ENCODE measurements around the gene SURF6.
"Not testable (repeated sequence)": the region's sequence is repeated elsewhere in the genome, so short reads cannot be mapped to it uniquely, and the experiment has no call there.

The SURF6 gene

GRCh38 chr9:133303266-133304157 lies 32.5 kb downstream of the SURF6 start:
- no peak for DNase-seq (ENCODE audit: low read depth, low spot score)

DNA sequence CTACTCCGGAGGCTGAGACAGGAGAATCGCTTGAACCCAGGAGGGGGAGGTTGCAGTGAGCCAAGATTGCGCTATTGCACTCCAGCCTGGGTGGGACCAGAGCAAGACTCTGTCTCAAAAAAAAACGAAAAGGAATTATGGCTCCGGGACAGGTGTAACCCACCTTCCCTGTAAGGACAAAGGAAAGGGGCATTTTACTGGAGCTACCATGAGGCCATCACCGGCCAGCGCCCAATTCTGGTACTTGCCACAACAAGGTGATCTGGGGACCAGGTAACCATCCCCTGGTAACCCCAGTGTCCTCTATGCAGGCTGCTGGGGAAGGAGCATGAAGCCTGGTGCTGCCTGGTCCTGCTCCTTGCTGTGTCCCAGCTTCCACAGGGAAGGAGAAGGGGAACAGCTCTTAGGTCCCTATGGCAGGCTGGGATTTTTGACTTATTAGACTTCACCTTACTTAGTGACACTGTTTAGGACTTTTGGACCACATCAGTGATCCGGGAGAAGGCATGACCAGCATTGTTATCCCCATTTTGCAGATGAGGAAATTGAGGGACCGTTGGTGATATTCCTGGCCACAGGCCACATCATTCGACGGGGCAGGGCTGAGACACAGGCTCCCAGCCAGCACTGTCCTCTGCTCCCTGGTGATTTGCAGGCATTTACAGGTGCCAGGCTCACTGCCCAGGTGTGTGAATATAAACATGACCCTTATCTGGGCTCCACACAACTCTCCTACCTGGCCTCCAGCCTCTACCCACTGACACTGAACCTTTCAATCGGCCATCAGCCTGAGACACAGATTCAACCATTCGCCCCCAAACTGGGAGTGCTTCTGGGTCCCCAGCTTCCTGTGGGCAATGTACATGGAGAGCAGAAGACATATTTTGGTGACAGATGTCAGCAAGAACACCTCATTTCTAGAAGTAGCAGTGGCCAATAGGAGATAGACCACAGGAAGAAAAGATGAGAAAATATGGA lies 34.4 kb downstream of the SURF6 start:
- DNase-seq (ENCODE audit: low read depth, low spot score): no peak
- no peak overlapping the region for H3K27ac ChIP-seq

More at GRCh38 chr9:133303266-133304157, 32.5 kb downstream of the SURF6 start:
- no peak overlapping the region for H3K27ac ChIP-seq

DNA sequence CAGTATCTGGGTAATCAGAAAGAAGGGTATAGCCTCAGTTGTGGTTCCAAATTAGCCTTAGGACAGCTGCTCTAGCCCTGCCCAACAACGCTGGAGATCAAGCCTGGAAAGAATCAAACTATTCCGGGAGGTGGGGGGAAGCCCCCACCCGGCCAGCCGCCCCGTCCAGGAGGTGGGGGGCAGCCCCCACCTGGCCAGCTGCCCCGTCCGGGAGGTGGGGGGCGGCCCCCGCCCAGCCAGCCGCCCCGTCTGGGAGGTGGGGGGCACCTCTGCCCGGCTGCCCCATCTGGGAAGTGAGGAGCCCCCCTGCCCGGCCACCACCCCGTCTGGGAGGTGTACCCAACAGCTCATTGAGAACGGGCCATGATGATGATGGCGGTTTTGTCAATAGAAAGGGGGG lies 36.0 kb downstream of the SURF6 start:
- not testable (repeated sequence) for H3K27ac ChIP-seq; DNase-seq (ENCODE audit: low read depth, low spot score)

- no peak overlapping the region for H3K27ac ChIP-seq
- DNase-seq (ENCODE audit: low read depth, low spot score): no peak
Measured at GRCh38 chr9:133294257-133294656, 41.7 kb downstream of the SURF6 start.

GRCh38 chr9:133290751-133291302 lies 45.2 kb downstream of the SURF6 start:
- H3K27ac ChIP-seq: no peak overlapping the region
- DNase-seq (ENCODE audit: low read depth, low spot score): no peak

GRCh38 chr9:133286523-133286922 lies 49.5 kb downstream of the SURF6 start:
- no peak for DNase-seq (ENCODE audit: low read depth, low spot score)
- H3K27ac ChIP-seq: no peak overlapping the region

GRCh38 chr9:133285252-133285775 lies 50.7 kb downstream of the SURF6 start:
- H3K27ac ChIP-seq: no peak overlapping the region
- no peak for DNase-seq (ENCODE audit: low read depth, low spot score)

DNA sequence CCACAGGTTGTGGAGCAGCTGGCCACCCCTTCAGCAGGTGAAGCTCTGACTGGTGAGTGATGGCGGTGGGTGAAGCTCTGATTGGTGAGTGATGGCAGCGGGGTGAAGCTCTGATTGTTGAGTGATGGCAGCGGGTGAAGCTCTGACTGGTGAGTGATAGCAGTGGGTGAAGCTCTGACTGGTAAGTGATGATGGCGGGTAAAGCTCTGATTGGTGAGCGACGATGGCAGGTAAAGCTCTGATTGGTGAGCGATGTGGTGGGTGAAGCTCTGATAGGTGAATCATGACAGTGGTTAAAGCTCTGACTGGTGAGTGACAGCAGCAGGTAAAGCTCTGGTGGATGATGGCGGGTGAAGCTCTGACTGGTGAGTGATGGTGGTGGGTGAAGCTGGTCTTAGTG lies 51.6 kb downstream of the SURF6 start:
- DNase-seq (ENCODE audit: low read depth, low spot score): no peak
- H3K27ac ChIP-seq: no peak overlapping the region

GRCh38 chr9:133283255-133284032 lies 52.5 kb downstream of the SURF6 start:
- DNase-seq (ENCODE audit: low read depth, low spot score): not testable (repeated sequence)

DNA sequence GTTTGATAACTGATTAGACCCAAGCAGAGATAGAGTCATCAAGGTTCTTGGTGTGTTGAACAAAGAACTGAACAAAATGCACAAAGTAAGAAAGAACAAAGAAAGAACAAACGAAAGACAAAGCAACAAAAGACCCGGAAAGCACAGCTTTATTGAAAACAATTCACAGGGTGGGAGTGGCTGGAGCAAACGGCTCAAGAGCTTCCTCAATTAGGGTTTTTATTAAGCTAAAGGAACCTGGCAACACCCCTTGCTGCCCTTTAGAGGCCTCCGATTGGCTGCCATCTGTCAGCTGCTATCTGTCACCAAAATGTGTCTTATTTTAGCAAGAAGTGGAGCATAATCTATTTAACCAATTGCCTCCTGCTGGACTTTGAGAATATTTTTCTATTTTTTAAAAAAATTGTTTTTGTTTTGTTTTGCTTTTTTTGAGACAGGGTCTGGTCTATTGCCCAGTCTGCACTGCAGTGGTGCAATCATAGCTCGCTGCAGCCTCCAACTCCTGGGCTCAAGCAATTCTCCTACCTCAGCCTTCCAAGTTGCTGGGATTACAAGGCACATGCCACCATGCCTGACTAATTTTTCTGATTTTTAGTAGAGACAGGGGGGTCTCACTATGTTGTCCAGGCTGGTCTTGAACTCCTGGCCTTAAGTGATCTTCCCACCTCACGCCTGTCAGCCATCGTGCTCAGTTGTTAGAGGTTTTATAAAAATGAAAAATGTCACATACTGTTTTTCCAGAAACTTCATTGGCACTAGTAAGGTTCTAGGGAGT lies 53.3 kb downstream of the SURF6 start:
- DNase-seq (ENCODE audit: low read depth, low spot score): no peak
- no peak overlapping the region for H3K27ac ChIP-seq

More at GRCh38 chr9:133283255-133284032, 52.5 kb downstream of the SURF6 start:
- not testable (repeated sequence) for H3K27ac ChIP-seq

GRCh38 chr9:133280392-133280791 lies 55.6 kb downstream of the SURF6 start:
- H3K27ac ChIP-seq: no peak overlapping the region
- no peak for DNase-seq (ENCODE audit: low read depth, low spot score)
